Measurements from ENCODE around the gene BLOC1S2.

GRCh38 chr10:100334762-100335161, 48.3 kb upstream of the BLOC1S2 start:
- TF ChIP-seq CTCF (IDR thresholded peaks at IDR 0.05) (no peak), POLR2AphosphoS5 (IDR thresholded peaks at IDR 0.05) (no peak), POLR2A (IDR thresholded peaks at IDR 0.05) (no peak)
